ENCODE results near the gene SLC30A9.

The SLC30A9 gene

GRCh38 chr4:41990365-41991111 lies at the start of gene SLC30A9:
SLC30A9 (plus strand) TSS chr4:41990530; CDS start chr4:41990652, 122 bp downstream.
- peak; percentile 95 to 96 for DNase-seq

GRCh38 chr4:41940834-41941233 lies 49.5 kb upstream of the SLC30A9 start:
- no peak for DNase-seq

- DNase-seq, result no peak
Measured at GRCh38 chr4:41943506-41943905, 46.8 kb upstream of the SLC30A9 start.

GRCh38 chr4:41944089-41944488 lies 46.2 kb upstream of the SLC30A9 start:
- no peak for DNase-seq

- no peak for DNase-seq
Measured at GRCh38 chr4:41949531-41949930, 40.8 kb upstream of the SLC30A9 start.

- DNase-seq, result peak in 1 of 2 donors; percentile 34
Measured at GRCh38 chr4:41957634-41958033, 32.7 kb upstream of the SLC30A9 start.

- peak in 1 of 2 donors; percentile 25 for DNase-seq
Measured at GRCh38 chr4:41963105-41963504, 27.2 kb upstream of the SLC30A9 start.

GRCh38 chr4:41964401-41964800 lies 25.9 kb upstream of the SLC30A9 start:
- DNase-seq, result no peak

GRCh38 chr4:41967392-41967791 lies 22.9 kb upstream of the SLC30A9 start:
- no peak for DNase-seq

- no peak for DNase-seq
Measured at GRCh38 chr4:41969671-41970070, 20.7 kb upstream of the SLC30A9 start.

GRCh38 chr4:41975341-41975740 lies 15.0 kb upstream of the SLC30A9 start:
- DNase-seq, result no peak

GRCh38 chr4:41976775-41977516 lies 13.4 kb upstream of the SLC30A9 start:
- DNase-seq, result no peak

- no peak for DNase-seq
Measured at GRCh38 chr4:41977709-41978108, 12.6 kb upstream of the SLC30A9 start.

- no peak for DNase-seq
Measured at GRCh38 chr4:41981456-41981855, 8.9 kb upstream of the SLC30A9 start, which contains the start of gene DCAF4L1. DCAF4L1 (plus strand) TSS chr4:41981756; CDS start chr4:41981793, 37 bp downstream.

GRCh38 chr4:41982716-41983115 lies 7.6 kb upstream of the SLC30A9 start:
- no peak for DNase-seq

- no peak for DNase-seq
Measured at GRCh38 chr4:41985151-41985550, 5.2 kb upstream of the SLC30A9 start.

GRCh38 chr4:41989994-41990364 lies 351 bp upstream of the SLC30A9 start:
- no peak for DNase-seq

- DNase-seq, result no peak
Measured at GRCh38 chr4:41991916-41992767, 1.8 kb downstream of the SLC30A9 start.

GRCh38 chr4:41992967-41993857 lies 2.9 kb downstream of the SLC30A9 start:
- DNase-seq, result no peak

GRCh38 chr4:41994461-41994985 lies 4.2 kb downstream of the SLC30A9 start:
- no peak for DNase-seq

- DNase-seq, result no peak
Measured at GRCh38 chr4:41998019-41998418, 7.7 kb downstream of the SLC30A9 start.

- no peak for DNase-seq
Measured at GRCh38 chr4:41999321-41999720, 9.0 kb downstream of the SLC30A9 start.

Measured in CD4-positive, alpha-beta T cell treated with Interleukin-4 for 1 hour (primary cell).